Amygdala (tissue), 56 donors: ENCODE measurements around the gene TCAP.

Experiments used
- DNase-seq, 56 donors: peaks; one replicate each; lab custom pipeline; 2025; lab: John Stamatoyannopoulos, UW

TCAP gene

DNA sequence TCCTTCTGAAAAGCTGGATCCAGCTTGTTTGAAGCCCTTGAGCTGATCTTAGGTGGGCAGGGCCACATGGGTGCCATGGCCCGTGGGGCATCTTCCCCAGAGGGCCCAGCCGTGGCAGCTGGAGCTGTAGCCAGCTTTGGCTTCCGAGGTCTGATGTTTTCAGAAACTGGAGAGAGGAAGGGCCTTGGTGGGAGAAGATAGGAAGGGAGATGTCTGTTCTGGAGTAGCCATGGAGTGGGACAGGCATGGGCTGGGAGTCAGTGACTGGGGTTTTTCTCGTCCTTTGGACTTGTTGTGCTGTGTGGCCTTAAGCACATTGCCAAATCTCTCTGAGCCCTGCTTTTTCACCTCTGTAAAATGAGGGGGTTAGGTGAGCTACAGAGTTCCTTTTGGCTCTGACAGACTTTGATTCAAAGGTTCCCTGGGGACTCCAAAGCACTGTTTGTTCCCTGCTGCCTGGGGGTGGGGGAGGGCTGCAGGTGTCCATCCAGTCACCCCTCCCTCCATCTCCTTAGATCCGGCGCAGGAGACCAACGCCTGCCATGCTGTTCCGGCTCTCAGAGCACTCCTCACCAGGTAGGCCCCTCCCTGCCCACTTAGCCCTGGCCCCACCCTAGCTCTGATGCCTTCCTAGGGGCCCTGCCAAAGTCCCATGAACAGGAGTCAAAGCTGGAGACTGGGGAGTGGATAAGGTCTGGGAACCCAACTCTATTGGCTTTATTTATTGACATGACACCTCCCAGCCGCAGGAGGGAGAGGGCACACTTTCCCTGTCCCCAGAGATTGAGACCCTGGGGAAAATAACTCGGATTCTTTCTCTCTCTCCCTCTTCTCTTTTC lies 36.3 kb upstream of the TCAP start:
- no peak for DNase-seq

DNA sequence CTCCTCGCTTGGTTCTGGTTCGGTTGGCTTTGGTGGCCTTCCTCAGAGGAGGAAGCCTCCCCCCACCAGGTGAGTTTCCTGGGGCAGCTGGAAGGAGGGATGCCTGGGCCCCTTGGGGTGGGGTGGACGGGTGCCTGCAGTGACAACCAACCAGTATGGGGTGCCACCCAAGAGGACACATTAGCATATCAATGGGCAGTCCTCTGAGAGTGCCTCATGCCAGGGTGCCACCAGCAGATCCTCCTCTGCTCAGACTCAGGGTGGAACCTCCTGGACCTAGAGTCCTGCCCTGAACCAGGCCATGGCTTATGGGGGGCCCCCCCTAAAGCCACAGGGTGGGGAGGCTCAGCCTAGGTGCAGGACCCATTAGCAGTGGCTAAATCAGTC lies 35.7 kb upstream of the TCAP start:
- no peak for DNase-seq

DNA sequence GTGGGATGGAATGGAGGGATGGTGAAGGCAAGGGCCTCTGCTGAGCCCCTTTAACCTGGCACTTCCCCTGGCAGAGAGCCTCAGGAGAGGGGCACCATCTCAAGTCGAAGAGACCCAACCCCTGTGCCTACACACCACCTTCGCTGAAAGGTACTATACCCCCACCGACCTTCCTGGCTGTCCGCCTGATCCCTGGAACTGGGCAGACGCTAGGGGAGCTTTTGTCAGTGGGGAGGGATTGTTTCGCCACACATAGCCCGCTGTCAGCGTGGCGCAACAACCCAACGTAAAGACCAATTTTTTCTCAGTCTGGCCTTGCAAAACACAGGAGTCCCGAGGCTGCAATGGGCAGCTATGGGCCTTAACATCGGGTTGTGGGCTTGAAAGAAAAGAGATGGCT lies 35.3 kb upstream of the TCAP start:
- no peak for DNase-seq

- no peak for DNase-seq
These were observed 33.7 kb upstream of the TCAP start for GRCh38 chr17:39631403-39631802.

- peak in 48 of 56 donors; percentile 22 to 89 (median 68) for DNase-seq
These were observed 32.8 kb upstream of the TCAP start for GRCh38 chr17:39632153-39632941.

DNA sequence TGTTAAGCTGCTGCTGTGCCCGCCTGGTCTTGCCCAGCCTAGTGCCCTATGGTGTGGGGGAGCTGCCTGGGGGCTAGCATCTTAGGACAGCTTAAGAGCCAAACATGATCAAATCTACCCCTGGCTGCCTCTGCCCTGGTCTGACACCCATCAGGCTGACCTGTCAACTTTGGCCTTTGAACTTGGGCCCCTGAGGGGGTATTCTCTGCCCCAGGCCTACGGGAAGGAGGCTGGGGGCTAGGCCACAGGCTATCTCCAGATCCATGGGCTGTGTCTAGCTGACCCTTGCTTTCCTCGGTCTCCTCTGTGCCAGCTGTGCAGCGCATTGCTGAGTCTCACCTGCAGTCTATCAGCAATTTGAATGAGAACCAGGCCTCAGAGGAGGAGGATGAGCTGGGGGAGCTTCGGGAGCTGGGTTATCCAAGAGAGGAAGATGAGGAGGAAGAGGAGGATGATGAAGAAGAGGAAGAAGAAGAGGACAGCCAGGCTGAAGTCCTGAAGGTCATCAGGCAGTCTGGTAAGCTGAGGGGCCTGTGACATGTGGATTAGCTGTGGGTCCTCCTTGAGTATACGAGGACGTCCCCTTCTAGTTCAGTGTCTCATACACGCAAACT lies 31.5 kb upstream of the TCAP start:
- no peak for DNase-seq

DNA sequence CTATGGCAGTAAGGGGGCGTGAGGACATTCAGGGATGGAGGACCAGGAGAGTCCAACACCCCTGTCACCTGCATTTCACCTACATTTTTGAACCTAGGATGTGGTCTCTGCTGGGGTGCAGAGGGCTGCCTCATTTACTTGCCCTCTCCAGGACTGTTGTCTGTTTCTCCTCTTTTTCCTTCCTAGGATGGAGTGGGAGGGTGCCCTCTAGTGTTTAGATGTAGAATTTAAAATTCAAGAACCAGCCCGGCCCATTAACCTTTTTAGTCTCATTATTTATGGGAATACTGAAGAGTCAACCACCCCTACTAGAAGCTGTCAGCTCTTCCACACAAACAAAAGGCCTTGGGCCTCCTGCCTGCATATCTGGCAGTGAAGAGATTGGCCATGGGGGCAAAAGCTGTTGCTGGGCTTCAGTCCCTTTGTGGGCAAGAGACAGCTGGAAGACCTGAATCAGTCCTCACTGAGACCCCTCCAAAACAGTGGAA lies 30.7 kb upstream of the TCAP start:
- DNase-seq, result peak in 7 of 56 donors; percentile 5 to 58 (median 24)

- DNase-seq, result no peak
These were observed 29.5 kb upstream of the TCAP start for GRCh38 chr17:39635614-39636176.

- no peak for DNase-seq
These were observed 28.6 kb upstream of the TCAP start for GRCh38 chr17:39636587-39636926.

DNA sequence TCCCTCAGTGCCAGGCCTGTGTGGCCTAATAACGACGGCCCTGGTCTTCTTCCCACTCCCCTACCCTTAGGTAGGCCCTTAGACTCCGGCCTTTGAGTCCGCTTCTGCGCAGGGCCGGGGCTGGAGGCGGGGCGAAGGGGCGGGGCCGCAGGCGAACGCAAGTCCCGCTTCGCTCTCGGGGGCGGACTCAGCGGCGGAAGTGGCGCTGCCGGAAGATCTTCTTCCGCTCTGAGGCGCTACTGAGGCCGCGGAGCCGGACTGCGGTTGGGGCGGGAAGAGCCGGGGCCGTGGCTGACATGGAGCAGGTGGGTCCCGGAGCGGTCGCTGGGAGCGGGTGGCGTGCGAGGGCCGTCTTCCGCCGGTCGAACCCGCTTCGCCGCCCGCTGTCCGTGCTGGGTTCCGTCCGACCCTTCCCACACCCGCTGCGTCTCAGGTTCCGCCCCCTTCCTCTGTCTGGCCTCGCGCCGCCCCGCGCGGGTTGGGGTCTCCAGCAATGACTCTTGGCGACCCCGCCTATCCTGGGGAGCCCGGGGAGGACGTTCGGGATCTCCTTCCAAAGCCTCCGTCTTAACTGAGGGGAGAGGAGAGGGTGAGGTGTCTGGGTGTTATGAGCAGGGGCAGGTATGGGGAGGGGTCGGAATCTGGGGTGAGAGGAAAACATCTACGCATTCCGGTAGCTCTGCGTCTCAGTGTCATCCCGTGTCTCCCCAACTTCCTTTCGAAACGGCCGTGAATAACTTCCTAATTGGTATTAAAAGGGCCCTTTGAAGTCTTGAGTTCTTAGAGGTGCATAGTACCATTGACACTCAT lies 28.0 kb upstream of the TCAP start, which contains the start of gene STARD3:
Gene STARD3 (plus strand): TSS at position 218 of the 810 bp plus-strand sequence. CDS start 16,388 bp downstream, outside the sequence.
- DNase-seq, result peak; percentile 29 to 94 (median 80)

DNA sequence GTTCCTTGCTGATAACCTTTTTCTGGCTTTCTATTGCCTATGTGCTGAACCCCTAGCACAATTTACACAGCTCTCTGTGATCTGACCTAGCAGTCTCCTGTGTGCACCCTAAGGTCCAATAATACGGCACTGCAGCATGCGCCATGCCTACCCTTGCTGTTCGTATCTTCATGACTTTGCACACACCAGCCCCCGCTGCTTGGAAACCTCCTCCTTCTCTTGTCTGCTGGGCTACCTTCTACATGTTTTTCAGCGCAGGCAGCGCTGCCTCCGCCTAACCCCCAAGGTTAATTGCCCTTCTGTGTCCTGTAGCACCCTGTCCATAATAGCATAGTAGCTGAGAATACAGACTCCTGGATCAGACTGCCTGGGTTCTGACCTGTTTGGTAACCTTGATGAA lies 26.8 kb upstream of the TCAP start:
- no peak for DNase-seq

DNA sequence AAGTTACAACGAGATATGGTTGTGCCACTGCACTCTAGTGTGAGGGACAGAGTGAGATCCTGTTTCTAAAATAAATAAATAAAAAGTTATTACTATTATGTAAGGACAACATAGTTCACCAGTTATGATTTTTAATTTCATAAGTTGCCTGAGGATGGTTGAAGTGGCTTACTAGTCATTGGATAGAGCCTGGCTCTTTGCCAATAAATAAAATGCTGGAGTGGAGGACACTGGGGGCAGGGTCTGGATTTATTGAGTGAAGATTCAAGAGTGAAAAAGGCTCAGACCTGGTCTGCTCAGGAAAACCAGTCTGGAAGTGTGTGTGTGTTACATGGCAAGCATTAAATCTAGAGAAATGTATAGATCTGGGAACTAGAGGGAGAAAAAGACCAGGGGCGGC lies 26.1 kb upstream of the TCAP start:
- no peak for DNase-seq

DNA sequence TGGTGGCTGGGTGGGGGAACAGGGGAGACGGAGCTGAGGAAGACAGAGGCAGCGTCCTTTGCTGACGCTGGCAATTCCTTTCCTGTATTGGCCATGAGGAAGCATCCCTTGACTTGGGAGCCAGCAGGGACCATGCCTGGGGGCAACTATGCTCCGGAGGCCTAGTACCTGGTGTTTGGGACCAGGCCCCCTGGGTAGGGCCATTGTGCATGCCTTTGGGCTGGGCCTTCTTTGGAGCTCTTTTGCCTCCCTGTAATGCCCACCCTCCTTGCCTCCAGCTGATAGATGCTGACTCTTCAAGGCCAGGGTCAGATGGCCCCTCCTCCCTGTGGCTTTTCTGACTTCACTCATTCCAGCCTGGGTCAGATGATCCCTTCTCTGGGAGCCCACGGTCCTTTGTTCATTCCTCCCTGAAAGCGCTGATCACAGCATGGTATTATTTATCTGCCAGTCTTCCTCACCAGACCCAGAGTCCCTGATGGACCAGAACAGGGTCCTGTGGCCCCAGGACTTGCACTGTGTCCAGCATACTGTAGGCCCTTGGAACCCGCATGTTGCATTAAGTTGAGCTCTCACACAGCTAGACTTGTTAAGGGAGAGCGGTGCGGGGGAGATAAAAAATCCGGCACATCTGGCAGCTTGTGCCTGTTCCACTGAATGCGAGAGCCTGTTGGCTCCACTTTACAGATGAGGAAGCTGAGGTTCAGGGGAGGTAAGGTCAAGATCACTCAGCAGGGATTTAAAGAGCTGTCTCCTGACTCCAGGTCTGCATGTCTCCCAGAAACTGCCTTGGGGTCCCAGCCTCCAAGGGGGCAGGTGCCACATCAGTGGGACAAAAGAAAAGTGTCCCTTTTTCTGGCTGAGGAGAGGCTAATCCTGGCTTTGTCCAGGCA lies 25.3 kb upstream of the TCAP start:
- DNase-seq, result no peak

DNA sequence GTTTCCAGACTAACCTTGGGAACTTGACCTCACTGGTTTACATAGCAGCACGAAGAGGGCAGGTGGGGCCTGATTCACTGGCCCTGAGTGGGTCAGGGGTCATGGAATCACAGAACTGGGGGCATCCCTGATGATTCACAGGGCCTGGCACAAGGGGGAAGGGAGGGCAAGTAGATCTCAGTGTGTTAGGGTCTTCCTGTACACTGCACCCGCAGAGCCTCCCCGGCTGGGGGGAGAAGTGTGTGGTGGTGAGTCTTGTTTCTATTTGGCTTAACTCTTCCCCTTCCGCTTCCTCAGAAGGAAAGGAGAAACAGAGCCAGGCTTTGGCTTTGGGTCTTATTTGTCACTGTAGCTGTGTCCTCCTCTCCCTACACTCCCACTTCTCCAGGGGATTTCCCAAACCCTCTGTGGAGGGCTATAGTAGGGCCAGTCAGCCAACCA lies 24.5 kb upstream of the TCAP start:
- no peak for DNase-seq

DNA sequence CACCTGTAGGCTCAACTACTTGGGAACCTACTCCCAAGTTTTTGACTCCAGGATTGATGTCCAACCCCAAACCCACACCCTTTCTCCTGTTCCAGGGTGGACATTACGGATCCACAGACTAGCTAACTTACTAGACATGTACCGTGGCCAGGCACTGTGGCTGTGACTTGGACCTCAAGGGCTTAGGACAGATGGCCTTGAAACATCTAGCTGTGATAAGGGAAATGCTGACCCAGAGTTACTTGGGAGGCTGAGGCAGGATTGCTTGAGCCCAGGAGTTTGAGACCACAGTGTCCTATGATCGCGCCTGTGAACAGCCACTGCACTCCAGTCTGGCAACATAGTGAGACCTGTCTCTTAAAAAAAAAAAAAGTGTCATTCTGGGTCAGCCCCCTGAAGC lies 24.1 kb upstream of the TCAP start:
- no peak for DNase-seq

DNA sequence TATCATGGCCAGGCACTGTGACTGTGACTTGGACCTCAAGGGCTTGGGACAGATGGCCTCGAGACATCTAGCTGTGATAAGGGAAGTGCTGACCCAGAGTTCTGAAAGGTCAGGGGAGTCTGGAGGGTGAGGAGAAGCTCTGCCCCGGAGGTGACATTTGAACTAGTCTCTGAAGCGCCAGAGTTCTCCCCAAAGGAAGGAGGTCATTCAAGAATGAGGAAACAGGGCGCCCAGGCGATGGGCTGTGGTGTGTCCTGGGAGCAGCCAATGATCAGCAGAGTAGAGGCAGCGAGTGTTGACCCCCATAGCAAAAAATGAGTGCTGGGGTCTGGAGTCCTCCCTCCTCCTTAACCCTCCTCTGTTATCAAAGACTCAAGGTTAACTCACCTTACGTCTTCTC lies 23.3 kb upstream of the TCAP start:
- no peak for DNase-seq

- DNase-seq, result no peak
These were observed 22.7 kb upstream of the TCAP start for GRCh38 chr17:39642291-39643074.

- no peak for DNase-seq
These were observed 21.9 kb upstream of the TCAP start for GRCh38 chr17:39643271-39643670.
